ENCODE results near the gene DYNC1H1.
"Not testable (repeated sequence)": the region's sequence is repeated elsewhere in the genome, so short reads cannot be mapped to it uniquely, and the experiment has no call there.

The DYNC1H1 gene

DNA sequence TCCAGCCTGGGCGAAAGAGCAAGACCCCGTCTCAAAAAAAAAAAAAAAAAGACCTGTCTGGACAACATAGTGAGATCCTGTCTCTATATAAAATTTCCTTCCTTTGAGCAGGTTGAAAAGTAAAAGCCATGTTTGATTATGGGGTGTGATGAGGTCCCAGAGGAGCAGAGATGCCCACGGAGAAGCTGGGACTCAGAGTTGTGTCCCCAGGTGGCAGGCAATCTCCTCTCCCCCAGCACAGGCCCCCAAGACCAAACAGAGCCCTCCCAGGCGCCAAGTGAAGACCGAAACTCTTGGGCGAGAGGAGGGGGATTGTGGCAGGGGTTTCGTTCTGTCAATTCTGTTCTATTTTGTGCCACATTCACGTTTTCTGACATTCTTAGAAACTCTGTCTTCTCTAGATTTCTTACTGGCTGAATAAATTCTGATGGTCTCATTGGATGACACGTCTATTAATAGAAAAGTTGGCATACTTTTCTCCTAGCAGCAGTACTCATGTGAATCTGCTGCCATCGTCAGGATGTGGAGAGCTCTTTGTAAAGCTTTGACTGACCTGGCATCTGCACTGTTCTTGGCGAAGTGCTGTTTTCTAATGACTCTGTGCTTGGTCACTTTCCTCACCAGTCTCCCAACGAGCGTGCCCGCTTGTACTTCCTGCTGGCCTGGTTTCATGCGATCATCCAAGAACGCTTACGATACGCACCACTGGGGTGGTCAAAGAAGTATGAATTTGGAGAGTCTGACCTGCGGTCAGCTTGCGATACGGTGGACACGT is 79.1 kb downstream of the DYNC1H1 start:
- peak; percentile 67 for DNase-seq

GRCh38 chr14:102044566-102044965 is 80.2 kb downstream of the DYNC1H1 start:
- no peak for DNase-seq

DNA sequence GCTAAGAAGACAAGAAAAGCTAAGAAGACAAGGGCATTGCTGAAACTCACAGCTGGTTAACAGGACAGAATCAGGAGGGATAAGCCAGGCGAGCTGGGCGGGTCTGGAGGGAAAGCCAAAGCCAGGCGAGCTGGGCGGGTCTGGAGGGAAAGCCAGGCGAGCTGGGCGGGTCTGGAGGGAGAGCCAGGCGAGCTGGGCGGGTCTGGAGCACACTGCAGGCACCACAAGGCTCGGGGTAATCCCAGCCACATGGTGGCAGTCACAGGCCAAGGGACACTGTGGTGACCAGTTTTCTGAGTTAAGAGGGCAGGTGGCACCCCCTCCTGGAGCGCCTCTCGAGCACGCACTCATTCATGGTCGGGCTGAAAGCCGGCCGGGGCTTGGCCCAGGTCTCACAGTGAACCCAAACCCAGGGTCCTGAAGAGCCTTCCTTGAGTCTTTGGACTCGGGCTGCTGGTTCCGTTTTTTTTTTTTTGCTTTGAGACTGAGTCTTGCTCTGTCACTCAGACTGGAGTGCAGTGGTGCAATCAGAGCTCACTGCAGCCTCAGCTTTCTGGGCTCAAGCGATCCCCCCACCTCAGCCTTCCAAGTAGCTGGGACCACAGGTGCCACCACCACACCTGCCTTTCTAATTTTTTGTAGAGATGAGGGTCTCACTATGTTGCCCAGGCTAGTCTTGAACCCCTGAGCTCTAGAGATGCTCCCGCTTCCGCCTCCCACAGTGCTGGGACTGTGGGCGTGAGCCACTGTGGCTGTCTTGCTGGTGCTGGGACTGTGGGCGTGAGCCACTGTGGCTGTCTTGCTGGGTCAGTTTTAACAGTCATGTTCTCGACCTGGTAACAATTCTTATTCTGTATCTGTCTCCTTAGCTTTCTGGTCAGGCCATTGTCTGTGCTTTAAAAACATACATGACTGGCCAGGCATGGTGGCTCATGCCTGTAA is 82.2 kb downstream of the DYNC1H1 start:
- DNase-seq = peak; percentile 81

GRCh38 chr14:102047808-102048540 is 83.6 kb downstream of the DYNC1H1 start:
- no peak for DNase-seq

DNA sequence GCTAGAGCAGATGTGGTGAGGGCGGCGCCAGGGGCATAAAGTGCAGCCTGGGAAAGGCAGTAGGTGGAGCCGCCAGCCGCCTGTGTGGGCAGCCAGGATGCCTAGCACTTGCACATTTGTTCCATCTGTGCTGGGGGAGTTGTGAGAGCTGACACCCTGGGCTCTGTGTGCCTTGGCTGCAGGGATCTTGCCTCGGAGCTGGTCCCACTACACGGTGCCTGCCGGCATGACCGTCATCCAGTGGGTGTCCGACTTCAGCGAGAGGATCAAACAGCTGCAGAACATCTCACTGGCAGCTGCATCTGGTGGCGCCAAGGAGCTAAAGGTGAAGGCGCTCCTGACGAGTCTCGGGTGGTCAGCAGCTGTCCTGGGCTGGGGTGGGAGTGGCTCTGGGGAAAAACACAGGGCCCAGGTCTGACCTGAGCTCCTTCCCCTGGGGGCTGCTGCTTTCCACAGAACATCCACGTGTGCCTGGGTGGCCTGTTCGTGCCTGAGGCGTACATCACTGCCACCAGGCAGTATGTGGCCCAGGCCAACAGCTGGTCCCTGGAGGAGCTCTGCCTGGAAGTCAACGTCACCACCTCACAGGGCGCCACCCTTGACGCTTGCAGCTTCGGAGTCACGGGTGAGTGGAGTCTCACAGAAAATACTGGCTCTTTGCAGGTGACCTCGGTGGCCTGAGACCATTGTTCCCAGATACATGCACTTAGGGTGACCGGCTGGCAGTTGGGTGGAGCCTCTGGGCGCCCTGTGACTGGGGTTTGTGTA is 85.1 kb downstream of the DYNC1H1 start:
- DNase-seq = no peak

DNA sequence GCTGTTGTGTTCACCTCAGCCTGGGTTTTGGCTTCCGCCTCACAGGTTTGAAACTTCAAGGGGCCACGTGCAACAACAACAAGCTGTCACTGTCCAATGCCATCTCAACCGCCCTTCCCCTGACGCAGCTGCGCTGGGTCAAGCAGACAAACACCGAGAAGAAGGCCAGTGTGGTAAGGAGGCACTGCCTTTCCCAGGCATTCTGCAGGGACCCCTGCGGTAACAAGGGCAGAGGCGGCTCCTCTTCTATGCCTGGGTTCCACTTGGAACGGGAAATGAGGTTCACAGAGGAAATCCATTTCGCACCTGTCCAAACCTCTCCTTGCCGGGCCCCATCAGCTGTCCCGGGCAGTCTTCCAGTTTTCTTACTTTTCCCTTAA is 85.6 kb downstream of the DYNC1H1 start:
- DNase-seq = no peak

GRCh38 chr14:102050625-102051024 is 86.3 kb downstream of the DYNC1H1 start:
- DNase-seq = no peak

DNA sequence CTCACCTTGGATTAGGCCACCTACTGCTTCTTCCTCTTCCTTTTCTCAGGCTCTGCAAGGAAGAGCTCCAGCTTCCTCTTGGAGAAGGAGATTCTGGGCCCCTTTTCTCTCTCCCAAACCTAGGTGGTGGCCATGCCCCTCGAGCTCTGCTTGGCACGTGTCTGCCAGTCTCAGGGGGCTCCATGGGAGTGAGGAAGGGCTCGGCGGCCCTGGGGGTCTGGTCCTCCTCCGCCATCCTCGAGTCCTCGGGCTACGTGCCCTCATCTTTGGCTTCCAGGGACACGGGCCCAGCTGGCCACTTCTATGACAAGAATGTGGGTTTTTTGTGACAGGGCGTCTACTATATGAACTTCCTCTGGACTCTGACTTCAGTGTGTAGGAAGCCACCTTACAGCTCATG is 88.1 kb downstream of the DYNC1H1 start:
- DNase-seq = no peak

- no peak for DNase-seq
Measured at GRCh38 chr14:102055181-102055901, 91.0 kb downstream of the DYNC1H1 start.

DNA sequence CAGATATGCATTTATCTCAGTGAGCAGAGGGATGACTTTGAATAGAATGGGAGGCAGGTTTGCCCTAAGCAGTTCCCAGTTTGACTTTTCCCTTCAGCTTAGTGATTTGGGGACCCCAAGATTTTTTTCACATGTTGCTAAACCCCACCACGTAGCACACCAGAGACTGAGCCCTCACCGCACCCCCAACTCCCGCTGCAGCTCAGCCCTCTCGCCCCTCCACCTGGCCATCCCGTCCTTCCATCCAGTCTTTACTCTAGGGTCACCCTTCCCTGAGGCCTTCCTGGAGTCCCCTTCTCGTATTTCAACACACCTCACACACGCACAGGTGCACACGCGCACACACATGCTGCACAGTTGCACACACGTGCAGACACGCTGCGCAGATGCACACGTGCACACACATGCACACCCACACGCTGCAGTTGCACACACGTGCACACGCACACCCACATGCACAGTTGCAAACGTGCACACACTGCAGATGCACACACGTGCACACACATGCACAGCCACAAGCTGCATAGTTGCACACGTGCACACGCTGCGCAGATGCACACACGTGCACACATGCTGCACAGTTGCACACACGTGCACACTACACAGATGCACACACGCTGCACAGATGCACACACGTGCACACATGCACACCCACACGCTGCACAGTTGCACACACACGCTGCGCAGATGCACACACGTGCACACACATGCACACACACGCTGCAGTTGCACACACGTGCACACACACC is 92.5 kb downstream of the DYNC1H1 start:
- DNase-seq = no peak

- DNase-seq = no peak
Measured at GRCh38 chr14:102057480-102058114, 93.2 kb downstream of the DYNC1H1 start.

DNA sequence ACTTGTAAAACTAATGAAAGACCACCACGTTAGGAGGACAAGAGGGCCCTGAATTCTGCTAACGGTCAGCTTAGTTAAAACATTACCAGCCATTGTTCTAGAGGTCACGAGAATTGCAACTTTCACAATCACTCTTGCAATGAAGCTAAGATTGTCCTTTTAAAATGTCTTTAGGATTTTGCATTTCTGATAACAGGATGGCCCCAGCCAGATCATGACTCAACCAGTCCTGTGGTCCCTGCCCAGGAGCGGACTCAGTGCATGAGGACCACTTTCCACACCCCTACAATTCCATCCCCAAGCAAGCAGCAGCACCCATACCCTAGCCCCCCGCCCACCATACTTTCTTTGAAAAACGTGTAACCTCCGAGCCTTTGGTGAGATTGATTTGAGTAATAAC is 93.8 kb downstream of the DYNC1H1 start:
- DNase-seq = no peak

DNA sequence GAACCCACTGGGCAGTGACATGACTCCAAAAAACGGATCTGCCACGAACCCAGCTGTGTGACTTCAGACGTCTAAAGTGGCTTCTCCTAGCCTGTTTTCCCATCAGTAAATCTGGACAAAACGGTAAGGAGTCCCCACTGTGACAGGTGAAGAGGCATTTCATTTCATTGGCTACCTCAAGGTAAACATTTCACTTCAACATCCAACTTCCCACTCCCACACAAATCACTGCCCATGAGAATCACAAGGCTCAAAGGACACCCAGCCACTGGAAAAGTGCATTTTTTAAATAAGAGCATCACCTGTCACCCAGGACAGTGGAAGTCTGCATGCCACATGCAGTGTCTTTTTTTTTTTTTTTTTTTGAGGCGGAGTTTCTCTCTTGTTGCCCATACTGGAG is 94.6 kb downstream of the DYNC1H1 start:
- no peak for DNase-seq

GRCh38 chr14:102063109-102063807 is 98.9 kb downstream of the DYNC1H1 start:
- peak; percentile 35 for DNase-seq

DNA sequence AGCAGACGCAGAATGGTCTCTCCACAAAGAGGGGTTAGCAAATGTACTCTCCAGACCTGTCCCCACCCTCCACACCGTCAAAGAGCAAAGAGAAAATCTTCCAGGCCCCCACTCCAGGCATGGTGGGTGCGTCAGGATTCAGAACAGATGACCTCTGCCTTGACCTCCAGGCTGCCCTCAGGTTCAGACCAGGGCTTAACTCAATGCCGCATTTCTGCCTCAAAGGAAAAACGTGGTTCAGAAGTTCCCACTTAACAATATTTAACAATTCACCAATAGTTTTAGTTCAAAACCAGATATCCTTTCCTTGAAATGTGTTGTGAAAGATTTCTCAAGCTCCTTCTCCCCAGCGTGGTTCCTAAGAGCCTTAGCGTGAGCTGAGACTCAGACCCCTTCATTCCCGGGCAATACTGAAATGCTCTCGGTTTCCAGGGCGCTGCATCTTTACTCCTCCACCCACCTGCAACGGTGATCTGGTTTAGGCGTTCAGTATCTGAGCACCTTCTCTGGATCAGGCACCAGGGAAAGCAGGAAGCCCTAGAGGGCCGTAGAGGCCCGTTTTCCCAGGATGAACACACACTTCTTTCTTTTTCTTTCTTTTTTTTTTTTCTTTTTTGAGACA is 99.5 kb downstream of the DYNC1H1 start:
- DNase-seq = no peak

DNA sequence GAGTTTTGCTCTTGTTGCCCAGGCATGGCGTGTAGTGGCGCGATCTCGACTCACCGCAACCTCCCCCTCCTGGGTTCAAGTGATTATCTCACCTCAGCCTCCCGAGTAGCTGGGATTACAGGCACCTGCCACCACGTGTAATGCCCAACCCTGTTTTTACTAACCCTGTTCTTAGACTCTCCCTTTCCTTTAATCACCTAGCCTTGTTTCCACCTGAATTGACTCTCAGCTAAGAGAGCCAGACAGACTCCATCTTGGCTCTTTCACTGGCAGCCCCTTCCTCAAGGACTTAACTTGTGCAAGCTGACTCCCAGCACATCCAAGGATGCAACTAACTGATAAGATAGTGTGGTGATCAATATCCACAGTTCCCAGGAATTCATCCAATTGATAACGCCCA is 100.2 kb downstream of the DYNC1H1 start:
- DNase-seq = not testable (repeated sequence)

- DNase-seq = no peak
Measured at GRCh38 chr14:102066041-102066451, 101.7 kb downstream of the DYNC1H1 start.

DNA sequence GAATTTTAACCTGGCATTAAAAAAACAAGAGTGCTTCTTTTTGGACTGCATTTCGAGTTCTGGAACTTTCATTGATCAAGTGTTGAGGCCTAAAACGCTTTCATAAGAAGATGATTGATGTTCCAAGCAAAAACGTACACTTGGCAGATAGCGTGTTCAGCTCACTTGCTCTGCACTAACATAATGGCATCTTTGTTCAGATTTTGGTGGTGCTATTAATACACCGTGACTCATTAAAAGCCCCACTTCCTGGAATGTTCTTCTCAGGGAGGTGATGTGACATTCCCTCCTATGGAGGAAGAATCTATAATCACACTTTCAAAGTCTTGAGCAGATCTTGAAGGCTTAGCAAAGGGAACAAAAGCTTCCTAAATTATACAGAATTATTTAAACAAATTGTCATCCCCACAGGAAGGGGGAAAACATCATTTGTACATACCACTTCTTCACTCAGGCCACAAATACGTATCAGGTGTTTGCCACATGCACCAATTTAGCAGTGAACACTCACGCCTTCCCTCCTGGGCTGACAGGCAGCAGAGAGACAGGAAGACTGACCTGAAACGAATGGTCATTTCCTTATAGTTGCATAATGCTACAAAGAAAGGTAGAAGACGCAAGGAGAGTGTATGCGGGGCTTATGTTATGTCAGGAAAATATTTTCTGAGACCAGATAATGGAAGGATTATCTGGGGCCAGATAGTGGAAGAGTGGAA is 107.1 kb downstream of the DYNC1H1 start:
- DNase-seq = no peak
